Measurements from ENCODE around the gene CAPN13. TPM values are rescaled to one million over a fixed set of nuclear protein-coding genes. Genes with fewer than 3 reads are reported as not detected.

Gene CAPN13
- total RNA-seq, 2 donors from 2014 or later = 25.5 to 31.2 TPM

DNA sequence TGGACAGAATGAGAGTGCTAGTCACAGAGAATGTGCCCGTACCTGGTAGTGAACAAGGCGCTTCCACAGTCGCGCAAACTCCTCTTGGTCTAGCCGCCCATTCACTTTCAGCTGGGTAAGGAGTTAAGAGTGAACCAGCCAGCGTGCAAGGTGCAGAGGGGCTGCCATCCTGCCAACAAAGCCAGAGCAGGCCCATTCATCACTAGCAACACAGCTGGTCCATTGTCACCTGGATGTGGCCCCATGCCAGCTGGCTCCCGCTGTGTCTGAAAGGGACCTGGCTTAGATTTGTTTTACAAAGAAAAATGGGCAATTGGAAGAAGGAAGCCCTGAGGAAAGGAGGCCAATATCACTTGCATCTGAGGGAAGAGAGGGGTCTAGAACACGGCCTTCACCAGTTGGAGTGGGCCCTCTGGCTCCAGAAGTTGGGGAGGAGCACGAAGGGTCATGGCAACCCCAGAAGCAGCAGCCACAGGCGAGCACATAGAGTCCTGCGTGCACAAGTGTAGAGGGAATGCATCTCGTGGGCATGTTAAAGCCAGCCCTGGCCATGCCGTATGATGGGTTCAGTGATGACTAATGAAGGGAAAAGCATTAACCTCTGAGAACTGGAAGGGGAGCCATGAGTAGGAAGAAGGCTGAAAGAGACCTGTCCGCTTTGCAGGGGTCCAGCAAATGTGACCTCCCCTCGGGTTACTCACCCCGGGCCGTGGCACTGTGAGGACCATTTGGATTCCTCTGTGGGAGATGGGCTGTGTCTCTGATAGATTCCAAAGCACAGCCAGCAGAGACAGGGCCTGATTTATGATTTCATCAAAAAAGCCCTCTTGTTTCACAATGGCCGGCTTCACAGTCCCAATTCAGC, 70.6 kb downstream of the CAPN13 start:
- no peaks in the 10 kb centered on the region for H3K9me3 ChIP-seq
- H3K4me1 ChIP-seq = no peaks in the 10 kb centered on the region
- no peak overlapping the region for H3K9ac ChIP-seq (ENCODE audit: low read depth in 2 of 2, low read length in 2 of 2)
- H3K4me3 ChIP-seq = no peak overlapping the region
- H3K27ac ChIP-seq = no peak overlapping the region
- no peak for DNase-seq
- no peaks in the 10 kb centered on the region for H3K27me3 ChIP-seq
- intact Hi-C loops (cut with DNase I) = no loop called here
- TF ChIP-seq, protein P1, sequence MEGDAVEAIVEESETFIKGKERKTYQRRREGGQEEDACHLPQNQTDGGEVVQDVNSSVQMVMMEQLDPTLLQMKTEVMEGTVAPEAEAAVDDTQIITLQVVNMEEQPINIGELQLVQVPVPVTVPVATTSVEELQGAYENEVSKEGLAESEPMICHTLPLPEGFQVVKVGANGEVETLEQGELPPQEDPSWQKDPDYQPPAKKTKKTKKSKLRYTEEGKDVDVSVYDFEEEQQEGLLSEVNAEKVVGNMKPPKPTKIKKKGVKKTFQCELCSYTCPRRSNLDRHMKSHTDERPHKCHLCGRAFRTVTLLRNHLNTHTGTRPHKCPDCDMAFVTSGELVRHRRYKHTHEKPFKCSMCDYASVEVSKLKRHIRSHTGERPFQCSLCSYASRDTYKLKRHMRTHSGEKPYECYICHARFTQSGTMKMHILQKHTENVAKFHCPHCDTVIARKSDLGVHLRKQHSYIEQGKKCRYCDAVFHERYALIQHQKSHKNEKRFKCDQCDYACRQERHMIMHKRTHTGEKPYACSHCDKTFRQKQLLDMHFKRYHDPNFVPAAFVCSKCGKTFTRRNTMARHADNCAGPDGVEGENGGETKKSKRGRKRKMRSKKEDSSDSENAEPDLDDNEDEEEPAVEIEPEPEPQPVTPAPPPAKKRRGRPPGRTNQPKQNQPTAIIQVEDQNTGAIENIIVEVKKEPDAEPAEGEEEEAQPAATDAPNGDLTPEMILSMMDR (IDR thresholded peaks at IDR 0.05) = no peak
- H3K36me3 ChIP-seq = no peaks in the 10 kb centered on the region

GRCh38 chr2:30733876-30734520, 73.2 kb downstream of the CAPN13 start:
- H3K4me1 ChIP-seq = no peaks in the 10 kb centered on the region
- intact Hi-C loops (cut with DNase I) = no loop called here
- H3K27me3 ChIP-seq = no peaks in the 10 kb centered on the region
- no peaks in the 10 kb centered on the region for H3K9me3 ChIP-seq
- no peak overlapping the region for H3K27ac ChIP-seq
- no peak overlapping the region for H3K9ac ChIP-seq (ENCODE audit: low read depth in 2 of 2, low read length in 2 of 2)
- H3K36me3 ChIP-seq = no peaks in the 10 kb centered on the region
- DNase-seq = no peak
- H3K4me3 ChIP-seq = no peak overlapping the region
- TF ChIP-seq, protein P1 (IDR thresholded peaks at IDR 0.05) = no peak

DNA sequence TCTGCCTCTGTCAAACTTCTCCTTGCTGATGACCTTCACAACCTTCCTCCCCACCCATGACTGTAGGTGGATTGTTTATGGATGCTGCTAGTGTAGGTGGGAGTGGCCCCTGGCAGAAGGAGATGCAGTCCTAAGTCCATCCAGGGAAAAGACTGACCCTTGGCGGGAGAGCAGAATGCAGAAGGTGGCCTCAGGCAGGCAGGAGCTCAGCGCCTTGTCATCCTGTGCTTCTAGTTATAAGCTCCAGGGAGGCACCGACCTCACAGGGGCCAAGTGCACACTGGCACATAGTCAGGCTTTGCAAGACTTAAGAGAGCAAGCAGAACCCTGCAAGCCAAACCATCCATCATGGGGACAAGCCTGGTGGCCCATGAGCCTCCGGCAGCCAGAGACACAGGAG, 74.4 kb downstream of the CAPN13 start:
- Histone ChIP-seq H3K36me3 (no peaks in the 10 kb centered on the region), H3K9me3 (no peaks in the 10 kb centered on the region), H3K27me3 (no peaks in the 10 kb centered on the region), H3K9ac (ENCODE audit: low read depth in 2 of 2, low read length in 2 of 2) (no peak overlapping the region), H3K4me3 (no peak overlapping the region), H3K27ac (no peak overlapping the region), H3K4me1 (no peaks in the 10 kb centered on the region)
- intact Hi-C loops (cut with DNase I) = no loop called here
- TF ChIP-seq, protein P1 (IDR thresholded peaks at IDR 0.05) = no peak
- no peak for DNase-seq

- intact Hi-C loops (cut with DNase I) = no loop called here
- Histone ChIP-seq H3K4me1 (no peaks in the 10 kb centered on the region), H3K27ac (no peak overlapping the region), H3K4me3 (no peak overlapping the region), H3K27me3 (no peaks in the 10 kb centered on the region), H3K36me3 (no peaks in the 10 kb centered on the region), H3K9ac (ENCODE audit: low read depth in 2 of 2, low read length in 2 of 2) (no peak overlapping the region), H3K9me3 (no peaks in the 10 kb centered on the region)
- no peak for DNase-seq
- TF ChIP-seq, protein P1 (IDR thresholded peaks at IDR 0.05) = no peak
These were observed 74.9 kb downstream of the CAPN13 start for GRCh38 chr2:30732376-30732775.

GRCh38 chr2:30731706-30732105, 75.5 kb downstream of the CAPN13 start:
- Histone ChIP-seq H3K9me3 (no peaks in the 10 kb centered on the region), H3K9ac (ENCODE audit: low read depth in 2 of 2, low read length in 2 of 2) (no peak overlapping the region), H3K4me3 (no peak overlapping the region), H3K27me3 (no peaks in the 10 kb centered on the region), H3K4me1 (no peaks in the 10 kb centered on the region), H3K27ac (no peak overlapping the region), H3K36me3 (no peaks in the 10 kb centered on the region)
- no peak for DNase-seq
- intact Hi-C loops (cut with DNase I) = no loop called here
- TF ChIP-seq, protein P1 (IDR thresholded peaks at IDR 0.05) = no peak
